ENCODE measurements around the gene GET4. TPM values are rescaled to one million over a fixed set of nuclear protein-coding genes. Genes with fewer than 3 reads are reported as not detected.

The GET4 gene
- total RNA-seq, 1 donor = 17.7 TPM

- Histone ChIP-seq H3K4me1 (ENCODE audit: insufficient read depth, low read length) (no peaks in the 10 kb centered on the region), H3K79me2 (ENCODE audit: insufficient read depth, low read length) (peaks cover 75% of the 10 kb centered on the region), H4K20me1 (ENCODE audit: insufficient read depth, low read length) (peaks cover 54% of the 10 kb centered on the region)
Measured at GRCh38 chr7:886626-887487, 10.5 kb downstream of the GET4 start.

DNA sequence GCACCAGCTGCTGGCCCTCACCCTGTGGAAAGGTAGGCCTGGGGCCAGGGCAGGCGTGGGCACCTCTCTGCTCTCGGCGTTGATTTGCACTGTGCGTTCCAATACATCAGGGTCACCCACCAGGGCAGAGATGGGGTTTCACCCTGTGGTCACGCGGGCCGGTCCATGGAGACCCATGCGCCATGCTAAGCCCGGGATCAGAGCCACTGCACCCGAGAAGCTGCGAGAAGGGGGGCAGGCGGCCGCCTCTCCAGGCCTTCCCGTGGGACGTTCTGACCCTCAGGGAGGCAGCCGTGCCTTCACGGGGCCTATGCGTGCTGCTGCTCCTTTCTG is 11.1 kb downstream of the GET4 start:
- Histone ChIP-seq H3K4me3 (ENCODE audit: insufficient read depth, low read length) (no peak overlapping the region), H3K79me2 (ENCODE audit: insufficient read depth, low read length) (peaks cover 69% of the 10 kb centered on the region), H3K36me3 (ENCODE audit: insufficient read depth, low read length) (peaks cover 20% of the 10 kb centered on the region), H2AFZ (ENCODE audit: low read length) (no peak overlapping the region), H3K4me1 (ENCODE audit: insufficient read depth, low read length) (no peaks in the 10 kb centered on the region), H3K4me2 (ENCODE audit: insufficient read depth, low read length) (no peak overlapping the region), H3K27ac (ENCODE audit: low read depth, low read length) (no peak overlapping the region), H3K9me3 (ENCODE audit: low read depth, low read length) (no peaks in the 10 kb centered on the region), H3K27me3 (ENCODE audit: insufficient read depth, low read length) (no peaks in the 10 kb centered on the region), H4K20me1 (ENCODE audit: insufficient read depth, low read length) (peaks cover 53% of the 10 kb centered on the region)
- TF ChIP-seq, protein P1, sequence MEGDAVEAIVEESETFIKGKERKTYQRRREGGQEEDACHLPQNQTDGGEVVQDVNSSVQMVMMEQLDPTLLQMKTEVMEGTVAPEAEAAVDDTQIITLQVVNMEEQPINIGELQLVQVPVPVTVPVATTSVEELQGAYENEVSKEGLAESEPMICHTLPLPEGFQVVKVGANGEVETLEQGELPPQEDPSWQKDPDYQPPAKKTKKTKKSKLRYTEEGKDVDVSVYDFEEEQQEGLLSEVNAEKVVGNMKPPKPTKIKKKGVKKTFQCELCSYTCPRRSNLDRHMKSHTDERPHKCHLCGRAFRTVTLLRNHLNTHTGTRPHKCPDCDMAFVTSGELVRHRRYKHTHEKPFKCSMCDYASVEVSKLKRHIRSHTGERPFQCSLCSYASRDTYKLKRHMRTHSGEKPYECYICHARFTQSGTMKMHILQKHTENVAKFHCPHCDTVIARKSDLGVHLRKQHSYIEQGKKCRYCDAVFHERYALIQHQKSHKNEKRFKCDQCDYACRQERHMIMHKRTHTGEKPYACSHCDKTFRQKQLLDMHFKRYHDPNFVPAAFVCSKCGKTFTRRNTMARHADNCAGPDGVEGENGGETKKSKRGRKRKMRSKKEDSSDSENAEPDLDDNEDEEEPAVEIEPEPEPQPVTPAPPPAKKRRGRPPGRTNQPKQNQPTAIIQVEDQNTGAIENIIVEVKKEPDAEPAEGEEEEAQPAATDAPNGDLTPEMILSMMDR (IDR thresholded peaks at IDR 0.05; ENCODE audit: extremely low read depth, low read depth, low read length) = no peak
- no peak for DNase-seq (ENCODE audit: insufficient read length, low spot score, missing footprints)

More at GRCh38 chr7:886626-887487, 10.5 kb downstream of the GET4 start:
- no peaks in the 10 kb centered on the region for H3K27me3 ChIP-seq (ENCODE audit: insufficient read depth, low read length)
- H3K36me3 ChIP-seq (ENCODE audit: insufficient read depth, low read length) = peaks cover 17% of the 10 kb centered on the region
- H3K4me2 ChIP-seq (ENCODE audit: insufficient read depth, low read length) = no peak overlapping the region
- DNase-seq (ENCODE audit: insufficient read length, low spot score, missing footprints) = no peak
- no peak overlapping the region for H3K4me3 ChIP-seq (ENCODE audit: insufficient read depth, low read length)
- TF ChIP-seq, protein P1 (IDR thresholded peaks at IDR 0.05; ENCODE audit: extremely low read depth, low read depth, low read length) = no peak
- H3K9me3 ChIP-seq (ENCODE audit: low read depth, low read length) = no peaks in the 10 kb centered on the region
- H2AFZ ChIP-seq (ENCODE audit: low read length) = no peak overlapping the region
- no peak overlapping the region for H3K27ac ChIP-seq (ENCODE audit: low read depth, low read length)

- no peaks in the 10 kb centered on the region for H3K9me3 ChIP-seq (ENCODE audit: low read depth, low read length)
- H3K36me3 ChIP-seq (ENCODE audit: insufficient read depth, low read length) = peaks cover 23% of the 10 kb centered on the region
- no peaks in the 10 kb centered on the region for H3K27me3 ChIP-seq (ENCODE audit: insufficient read depth, low read length)
- no peak for DNase-seq (ENCODE audit: insufficient read length, low spot score, missing footprints)
- H4K20me1 ChIP-seq (ENCODE audit: insufficient read depth, low read length) = peaks cover 52% of the 10 kb centered on the region
- H3K4me2 ChIP-seq (ENCODE audit: insufficient read depth, low read length) = no peak overlapping the region
- no peak overlapping the region for H3K27ac ChIP-seq (ENCODE audit: low read depth, low read length)
- H2AFZ ChIP-seq (ENCODE audit: low read length) = no peak overlapping the region
- no peak overlapping the region for H3K4me3 ChIP-seq (ENCODE audit: insufficient read depth, low read length)
- TF ChIP-seq, protein P1 (IDR thresholded peaks at IDR 0.05; ENCODE audit: extremely low read depth, low read depth, low read length) = no peak
- H3K79me2 ChIP-seq (ENCODE audit: insufficient read depth, low read length) = peaks cover 60% of the 10 kb centered on the region
- H3K4me1 ChIP-seq (ENCODE audit: insufficient read depth, low read length) = no peaks in the 10 kb centered on the region
Measured at GRCh38 chr7:888081-889024, 12.0 kb downstream of the GET4 start.

- Histone ChIP-seq H3K4me2 (ENCODE audit: insufficient read depth, low read length) (no peak overlapping the region), H3K27me3 (ENCODE audit: insufficient read depth, low read length) (no peaks in the 10 kb centered on the region), H3K9me3 (ENCODE audit: low read depth, low read length) (no peaks in the 10 kb centered on the region), H3K27ac (ENCODE audit: low read depth, low read length) (no peak overlapping the region), H3K36me3 (ENCODE audit: insufficient read depth, low read length) (peaks cover 29% of the 10 kb centered on the region), H2AFZ (ENCODE audit: low read length) (no peak overlapping the region), H3K4me3 (ENCODE audit: insufficient read depth, low read length) (no peak overlapping the region), H4K20me1 (ENCODE audit: insufficient read depth, low read length) (peaks cover 51% of the 10 kb centered on the region), H3K4me1 (ENCODE audit: insufficient read depth, low read length) (no peaks in the 10 kb centered on the region), H3K79me2 (ENCODE audit: insufficient read depth, low read length) (peaks cover 54% of the 10 kb centered on the region)
- TF ChIP-seq, protein P1 (IDR thresholded peaks at IDR 0.05; ENCODE audit: extremely low read depth, low read depth, low read length) = no peak
- DNase-seq (ENCODE audit: insufficient read length, low spot score, missing footprints) = no peak
Measured at GRCh38 chr7:889025-889390, 12.7 kb downstream of the GET4 start.

Measured in osteoblast (primary cell).